NCI-H1436 (cell line): Measurements from ENCODE around the gene ERCC6.

Source experiments
- DNase-seq: peaks from one replicate; lab custom pipeline; 2025; lab: John Stamatoyannopoulos, UW

ERCC6 gene

GRCh38 chr10:49538381-49539319 lies at the start of gene ERCC6:
ERCC6 (minus strand) TSS chr10:49539121.
- DNase-seq, result peak; percentile 94

GRCh38 chr10:49587981-49588380 lies 49.1 kb upstream of the ERCC6 start:
- no peak for DNase-seq

GRCh38 chr10:49585387-49585786 lies 46.5 kb upstream of the ERCC6 start:
- no peak for DNase-seq

GRCh38 chr10:49579621-49580020 lies 40.7 kb upstream of the ERCC6 start:
- DNase-seq, result no peak

- DNase-seq, result no peak
These were observed 39.5 kb upstream of the ERCC6 start for GRCh38 chr10:49578392-49578791.

- DNase-seq, result no peak
These were observed 38.4 kb upstream of the ERCC6 start for GRCh38 chr10:49577182-49577925.

GRCh38 chr10:49575489-49576072 lies 36.7 kb upstream of the ERCC6 start:
- DNase-seq, result no peak

GRCh38 chr10:49572594-49573114 lies 33.7 kb upstream of the ERCC6 start:
- DNase-seq, result no peak

GRCh38 chr10:49571388-49571787 lies 32.5 kb upstream of the ERCC6 start:
- DNase-seq, result no peak

- no peak for DNase-seq
These were observed 30.2 kb upstream of the ERCC6 start for GRCh38 chr10:49569031-49569631.

- no peak for DNase-seq
These were observed 29.3 kb upstream of the ERCC6 start for GRCh38 chr10:49568235-49568634.

GRCh38 chr10:49567810-49568209 lies 28.9 kb upstream of the ERCC6 start:
- DNase-seq, result no peak

- DNase-seq, result no peak
These were observed 25.6 kb upstream of the ERCC6 start for GRCh38 chr10:49564461-49565009.

- DNase-seq, result no peak
These were observed 24.0 kb upstream of the ERCC6 start for GRCh38 chr10:49562893-49563292.

GRCh38 chr10:49560526-49560925 lies 21.6 kb upstream of the ERCC6 start:
- DNase-seq, result no peak

- no peak for DNase-seq
These were observed 20.6 kb upstream of the ERCC6 start for GRCh38 chr10:49559476-49559875.

- DNase-seq, result no peak
These were observed 19.3 kb upstream of the ERCC6 start for GRCh38 chr10:49558190-49558589.

GRCh38 chr10:49557681-49558080 lies 18.8 kb upstream of the ERCC6 start:
- no peak for DNase-seq

GRCh38 chr10:49556723-49557122 lies 17.8 kb upstream of the ERCC6 start:
- DNase-seq, result no peak

- no peak for DNase-seq
These were observed 13.4 kb upstream of the ERCC6 start for GRCh38 chr10:49552277-49552676.

- no peak for DNase-seq
These were observed 11.6 kb upstream of the ERCC6 start for GRCh38 chr10:49550563-49550962.
